Body of pancreas (tissue), 4 donors: ENCODE data around the gene PDE1C. TPM values are rescaled to one million over a fixed set of nuclear protein-coding genes. Genes with fewer than 3 reads are reported as not detected.

Source experiments
- ATAC-seq: fragments of 150-250 bp; one replicate; pipeline ENCODE4 v1.9.1; 2016
- DNase-seq, 4 donors: peaks; one replicate each; pipeline ENCODE4 v3.0.0-alpha.2; 2019
- H3K27ac ChIP-seq, 4 donors: fragments of 200-600 bp; sonication (generic); 1 replicate in 3 of 4; 2 replicates in 1 of 4; pipeline versions ENCODE4 v1.5.1 to v1.6.1; 2016 to 2019; ENCODE audit warnings: mild to moderate bottlenecking in 1 of 4, mixed read lengths in 1 of 4, moderate library complexity in 1 of 4
- H3K27me3 ChIP-seq, 2 donors: fragments of 200-600 bp; sonication (generic); one replicate each; pipeline ENCODE4 v1.6.0; 2016; ENCODE audit warnings: mild to moderate bottlenecking in 1 of 2
- H3K36me3 ChIP-seq, 2 donors: fragments of 200-600 bp; sonication (generic); replicated peaks in 1 of 2; 2 replicates each; pipeline ENCODE4 v1.5.1; 2016; ENCODE audit warnings: low read depth in 2 of 2; ENCODE audit not compliant: insufficient read depth in 1 of 2
- H3K4me1 ChIP-seq: fragments of 200-600 bp; sonication (generic); one replicate; pipeline ENCODE4 v1.6.0; 2016
- H3K4me3 ChIP-seq, 2 donors: fragments of 200-600 bp; sonication (generic); 1 replicate in 1 of 2; 2 replicates in 1 of 2; pipeline ENCODE4 v1.5.1; 2016 to 2019
- H3K9me3 ChIP-seq, 3 donors: fragments of 200-600 bp; sonication (generic); 1 replicate in 2 of 3; 2 replicates in 1 of 3; pipeline ENCODE4 v1.5.1; 2016
- POLR2A ChIP-seq, 3 donors: fragments of 450-650 bp; IDR thresholded peaks; one replicate each; pipeline ENCODE4 v1.6.1; 2016; ENCODE audit warnings: antibody characterized with exemption in 3 of 3, mild to moderate bottlenecking in 2 of 3
- WGBS, 2 donors: methylation state at CpG; one replicate each; pipeline ENCODE4 v1.1.5; 2017; 5-methylcytosine and 5-hydroxymethylcytosine counted together
- intact Hi-C: fragments of 100-400 bp; cut with DNase I; formaldehyde crosslinking; loops from one replicate; pipeline ENCODE4 v1.15.1; 2023
- total RNA-seq, 2 donors: library from RNA; depleted of rRNA; stranded (reverse); fragments of >200 nt; gene quantifications; one replicate each; pipeline ENCODE4 v1.1.0, GENCODE V29; 2016
- TF ChIP-seq, protein P1 (sequence below), 7 experiments: fragments of 450-650 bp in 4 of 7; fragments of 200-600 bp in 3 of 7; sonication (generic) in 3 of 7; IDR thresholded peaks; one replicate each; pipeline ENCODE4 v1.5.1; 2016 to 2019; ENCODE audit warnings: antibody characterized with exemption in 7 of 7

Gene PDE1C
- total RNA-seq, 2 donors from 2014 or later, result 1.8 to 4.9 TPM

- peaks cover 16% of the 10 kb centered on the region for H3K4me1 ChIP-seq
- no peak for ATAC-seq
- no peaks in the 10 kb centered on the region for H3K36me3 ChIP-seq
- 38 to 47% methylated on average over 11 of the region's 11 CpGs for WGBS, 2 donors
- intact Hi-C loops, result no loop called here
- no peaks in the 10 kb centered on the region for H3K9me3 ChIP-seq
- DNase-seq, result no peak
- H3K4me3 ChIP-seq, result no peak overlapping the region
- H3K27me3 ChIP-seq, result no peaks in the 10 kb centered on the region
- no peak overlapping the region for H3K27ac ChIP-seq
- TF ChIP-seq POLR2A (IDR thresholded peaks at IDR 0.05), result no peak
- TF ChIP-seq, protein P1, sequence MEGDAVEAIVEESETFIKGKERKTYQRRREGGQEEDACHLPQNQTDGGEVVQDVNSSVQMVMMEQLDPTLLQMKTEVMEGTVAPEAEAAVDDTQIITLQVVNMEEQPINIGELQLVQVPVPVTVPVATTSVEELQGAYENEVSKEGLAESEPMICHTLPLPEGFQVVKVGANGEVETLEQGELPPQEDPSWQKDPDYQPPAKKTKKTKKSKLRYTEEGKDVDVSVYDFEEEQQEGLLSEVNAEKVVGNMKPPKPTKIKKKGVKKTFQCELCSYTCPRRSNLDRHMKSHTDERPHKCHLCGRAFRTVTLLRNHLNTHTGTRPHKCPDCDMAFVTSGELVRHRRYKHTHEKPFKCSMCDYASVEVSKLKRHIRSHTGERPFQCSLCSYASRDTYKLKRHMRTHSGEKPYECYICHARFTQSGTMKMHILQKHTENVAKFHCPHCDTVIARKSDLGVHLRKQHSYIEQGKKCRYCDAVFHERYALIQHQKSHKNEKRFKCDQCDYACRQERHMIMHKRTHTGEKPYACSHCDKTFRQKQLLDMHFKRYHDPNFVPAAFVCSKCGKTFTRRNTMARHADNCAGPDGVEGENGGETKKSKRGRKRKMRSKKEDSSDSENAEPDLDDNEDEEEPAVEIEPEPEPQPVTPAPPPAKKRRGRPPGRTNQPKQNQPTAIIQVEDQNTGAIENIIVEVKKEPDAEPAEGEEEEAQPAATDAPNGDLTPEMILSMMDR (IDR thresholded peaks at IDR 0.05), result no peak
These were observed 1.7 kb downstream of the PDE1C start for GRCh38 chr7:32068411-32069101.

DNA sequence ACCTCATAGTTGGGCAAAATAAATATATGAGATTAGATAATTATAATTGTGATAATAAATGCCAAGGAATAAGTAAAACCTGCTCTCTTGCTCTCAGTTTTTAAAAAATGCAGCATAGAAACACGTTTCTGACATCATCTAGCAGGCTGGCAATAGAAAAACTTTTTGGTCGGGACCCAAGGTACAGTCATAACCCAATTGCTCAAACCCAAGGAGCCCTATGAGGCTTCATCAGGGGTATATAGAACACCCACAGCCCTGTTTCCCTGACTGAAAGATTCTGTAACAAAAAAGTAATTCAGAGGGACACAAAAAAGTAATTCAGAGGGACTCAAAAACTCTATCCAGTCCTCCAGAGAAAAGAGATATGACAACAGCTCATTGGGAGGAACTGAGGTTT, 3.8 kb downstream of the PDE1C start:
- Histone ChIP-seq H3K27me3 (no peaks in the 10 kb centered on the region), H3K4me3 (no peak overlapping the region), H3K9me3 (no peaks in the 10 kb centered on the region), H3K4me1 (peaks cover 14% of the 10 kb centered on the region), H3K27ac (no peak overlapping the region), H3K36me3 (no peaks in the 10 kb centered on the region)
- intact Hi-C loops, result no loop called here
- WGBS, 2 donors, result 51 to 59% methylated on average over 2 of the region's 2 CpGs
- no peak for ATAC-seq
- TF ChIP-seq POLR2A (IDR thresholded peaks at IDR 0.05), result no peak
- TF ChIP-seq, protein P1 (IDR thresholded peaks at IDR 0.05), result no peak
- no peak for DNase-seq

- intact Hi-C loops, result no loop called here
These were observed 6.6 kb downstream of the PDE1C start for GRCh38 chr7:32063614-32064013.

DNA sequence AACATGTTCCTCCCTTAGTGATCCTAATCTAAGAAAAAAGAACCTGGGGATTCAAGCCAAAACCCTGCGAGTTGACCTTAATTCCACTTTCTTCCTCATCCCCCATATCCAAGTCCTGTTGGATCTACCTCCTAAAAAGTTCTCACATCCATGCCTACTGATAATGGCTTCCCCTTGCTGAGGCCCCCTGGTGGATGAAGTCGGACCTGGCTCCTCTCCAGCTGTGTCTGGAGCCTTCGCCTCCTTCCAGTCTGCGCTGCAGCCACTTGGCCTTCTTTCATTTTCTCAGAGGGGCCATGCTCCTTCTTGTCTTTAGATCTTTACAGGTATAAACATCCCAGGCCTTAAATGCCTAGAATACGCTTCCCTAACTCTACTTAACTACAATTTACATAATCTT, 8.1 kb downstream of the PDE1C start:
- H3K4me1 ChIP-seq, result peaks cover 12% of the 10 kb centered on the region
- no peak overlapping the region for H3K27ac ChIP-seq
- TF ChIP-seq, protein P1 (IDR thresholded peaks at IDR 0.05), result peak in 6 of 7 experiments; percentile 10 to 45 (median 36)
- no peak for TF ChIP-seq POLR2A (IDR thresholded peaks at IDR 0.05)
- ATAC-seq (no peak), DNase-seq (peak; percentile 31 to 69 (median 47))
- H3K27me3 ChIP-seq, result no peaks in the 10 kb centered on the region
- no peaks in the 10 kb centered on the region for H3K36me3 ChIP-seq
- intact Hi-C loops, result no loop called here
- no peaks in the 10 kb centered on the region for H3K9me3 ChIP-seq
- no peak overlapping the region for H3K4me3 ChIP-seq
- 61 to 66% methylated on average over 5 of the region's 5 CpGs for WGBS, 2 donors

More at GRCh38 chr7:32063614-32064013, 6.6 kb downstream of the PDE1C start:
- no peak for DNase-seq
- Histone ChIP-seq H3K9me3 (no peaks in the 10 kb centered on the region), H3K27me3 (no peaks in the 10 kb centered on the region), H3K4me1 (peaks cover 12% of the 10 kb centered on the region), H3K4me3 (no peak overlapping the region), H3K36me3 (no peaks in the 10 kb centered on the region), H3K27ac (no peak overlapping the region)
- ATAC-seq, result no peak
- 86 to 88% methylated on average over 5 of the region's 5 CpGs for WGBS, 2 donors
- TF ChIP-seq, protein P1 (IDR thresholded peaks at IDR 0.05), result no peak
- TF ChIP-seq POLR2A (IDR thresholded peaks at IDR 0.05), result no peak

DNA sequence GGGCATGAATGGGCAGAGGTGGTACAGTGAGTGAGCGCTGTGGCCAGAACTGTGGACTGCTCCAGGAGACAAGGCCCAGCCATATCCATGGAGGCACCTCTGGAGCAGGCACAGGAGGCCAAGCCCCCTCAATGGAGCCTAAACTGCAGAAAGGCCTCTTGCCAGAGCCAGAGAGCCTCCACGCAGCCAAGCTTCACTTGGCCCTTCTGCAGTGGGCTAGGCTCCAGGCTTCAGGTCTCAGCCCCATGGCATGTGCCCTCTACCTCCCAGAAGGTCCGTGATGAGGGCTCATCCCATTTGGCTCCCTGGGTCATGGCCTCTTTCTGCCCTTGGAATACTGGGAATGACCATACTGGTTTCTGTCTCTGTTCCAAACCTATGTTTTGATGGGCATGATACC, 8.9 kb downstream of the PDE1C start:
- TF ChIP-seq, protein P1 (IDR thresholded peaks at IDR 0.05), result no peak
- no peak for TF ChIP-seq POLR2A (IDR thresholded peaks at IDR 0.05)
- Histone ChIP-seq H3K4me1 (peaks cover 12% of the 10 kb centered on the region), H3K36me3 (no peaks in the 10 kb centered on the region), H3K4me3 (no peak overlapping the region), H3K27me3 (no peaks in the 10 kb centered on the region), H3K27ac (no peak overlapping the region), H3K9me3 (no peaks in the 10 kb centered on the region)
- ATAC-seq, result no peak
- intact Hi-C loops, result no loop called here
- DNase-seq, result no peak
- WGBS, 2 donors, result 71 to 93% methylated on average over 2 to 3 of the region's 3 CpGs
